GM10248 (cell line): ENCODE results near the gene PAX7.

Source experiments
- CTCF ChIA-PET: fragments of 300-600 bp; sonication (Branson Sonifier 250); formaldehyde crosslinking; extraction: SDS; loops from one replicate; lab custom pipeline; 2021; ENCODE audit warnings: antibody characterized with exemption; lab: Yijun Ruan, JAX
- POLR2A ChIA-PET: fragments of 350-650 bp; sonication (Branson Sonifier 250); formaldehyde crosslinking; extraction: SDS; loops from one replicate; lab custom pipeline; 2020; ENCODE audit warnings: antibody characterized with exemption; lab: Yijun Ruan, JAX
- DNase-seq: peaks from one replicate; pipeline ENCODE4 v3.0.0; 2012; ENCODE audit errors: extremely low spot score
- CTCF ChIP-seq: IDR thresholded peaks from 2 replicates; pipeline ENCODE4 v1.5.1; 2012; ENCODE audit warnings: mild to moderate bottlenecking, low read depth; ENCODE audit errors: extremely low read depth, missing control alignments, control extremely low read depth

Gene PAX7

GRCh38 chr1:18716112-18716784, 85.6 kb downstream of the PAX7 start:
- TF ChIP-seq CTCF, result no peak
- no peak for DNase-seq
- ChIA-PET CTCF (no interaction called here), POLR2A (no interaction called here)

DNA sequence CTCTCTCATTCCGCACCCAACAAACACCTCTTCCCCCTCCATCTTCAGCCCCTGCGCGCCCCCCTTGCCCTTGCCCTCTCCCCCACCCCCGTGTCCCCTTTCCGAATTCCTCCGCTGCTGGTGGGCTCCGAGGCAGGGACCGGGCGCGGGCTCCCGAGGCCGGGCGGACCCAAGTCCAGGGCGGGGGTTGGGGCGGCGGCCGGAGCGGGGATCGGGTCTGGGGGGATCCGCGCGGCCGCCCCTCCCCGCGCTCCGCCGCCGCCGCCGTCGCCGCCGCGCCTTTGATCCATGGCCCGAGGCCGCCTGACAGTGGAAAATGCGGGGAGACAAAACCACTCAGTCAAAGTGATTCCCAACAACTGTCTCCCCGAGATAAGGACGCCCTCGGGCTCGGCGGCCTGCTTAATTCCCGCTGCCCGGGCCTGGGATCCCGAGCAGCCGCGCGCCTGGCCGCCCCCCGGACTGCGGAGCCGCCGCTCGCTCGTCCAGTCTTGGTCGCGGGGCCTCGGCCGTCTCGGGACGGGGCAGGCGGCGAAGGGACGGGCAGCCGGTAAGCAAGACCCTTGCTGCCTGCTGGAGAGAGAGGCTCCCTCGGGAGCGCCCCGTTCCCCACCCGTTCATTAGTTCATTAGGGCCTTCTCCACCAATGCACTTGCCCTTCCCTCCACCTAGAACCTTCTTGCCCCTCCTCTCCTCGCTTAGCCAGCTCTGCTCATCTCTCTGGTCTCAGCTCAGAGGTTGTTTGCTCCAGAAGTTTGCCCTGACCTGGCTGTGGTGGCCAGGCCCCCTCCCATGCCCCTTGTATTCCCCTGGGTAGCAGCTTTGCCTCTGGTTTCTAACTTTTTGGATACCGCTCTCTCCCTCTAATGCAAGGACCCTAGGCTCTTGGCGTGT, 86.4 kb downstream of the PAX7 start:
- ChIA-PET CTCF (no interaction called here), POLR2A (no interaction called here)
- no peak for DNase-seq
- no peak for TF ChIP-seq CTCF

- no peak for TF ChIP-seq CTCF
- ChIA-PET POLR2A (no interaction called here), CTCF (interaction anchor here (1.4 kb wide), 1 partner anchor 144 kb away, joined by 4 read pairs; no protein-coding TSS in a partner anchor)
- no peak for DNase-seq
Measured at GRCh38 chr1:18719786-18720451, 89.3 kb downstream of the PAX7 start.

DNA sequence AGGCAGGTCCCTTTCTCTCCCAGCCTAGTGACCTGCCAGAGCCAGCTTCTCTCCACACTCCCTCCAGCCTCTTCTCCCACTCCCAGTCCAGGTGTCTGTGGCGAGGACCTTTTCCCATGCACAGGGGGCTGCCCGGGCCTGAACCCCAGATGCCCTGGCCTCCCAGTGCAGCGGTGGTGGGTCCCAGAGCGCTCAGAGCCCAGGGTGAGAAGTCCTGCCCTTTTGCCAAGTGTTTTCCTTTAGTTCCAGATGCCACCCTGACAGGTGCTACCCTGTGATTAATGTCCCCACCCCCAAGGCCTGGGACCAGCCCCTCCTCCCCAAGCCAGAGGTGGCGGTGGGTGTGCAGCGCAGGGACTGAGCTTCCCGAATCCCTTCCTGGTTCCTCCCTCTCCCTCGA, 90.4 kb downstream of the PAX7 start:
- no peak for TF ChIP-seq CTCF
- no peak for DNase-seq
- ChIA-PET POLR2A (no interaction called here), CTCF (interaction anchor here (1.2 to 1.4 kb wide), 2 partner anchors 31 to 146 kb away, joined by 3 to 4 read pairs; no protein-coding TSS in a partner anchor)

- POLR2A ChIA-PET, result no interaction called here
- CTCF ChIA-PET, result interaction anchor here (1.2 kb wide), 1 partner anchor 31 kb away, joined by 3 read pairs; no protein-coding TSS in a partner anchor
- DNase-seq, result no peak
- no peak for TF ChIP-seq CTCF
Measured at GRCh38 chr1:18721776-18722175, 91.1 kb downstream of the PAX7 start.

GRCh38 chr1:18722270-18722669, 91.6 kb downstream of the PAX7 start:
- POLR2A ChIA-PET, result no interaction called here
- TF ChIP-seq CTCF, result no peak
- CTCF ChIA-PET, result interaction anchor here (1.2 kb wide), 1 partner anchor 30 kb away, joined by 3 read pairs; no protein-coding TSS in a partner anchor
- DNase-seq, result no peak
